Measurements from ENCODE around the gene BUD31. TPM values are rescaled to one million over a fixed set of nuclear protein-coding genes. Genes with fewer than 3 reads are reported as not detected.
A peak's percentile ranks its signal among the peaks of the same experiment; 100 is the strongest.

Gene BUD31
- total RNA-seq, 1 donor from 2014 or later: 44.4 TPM

- H3K4me3 ChIP-seq (ENCODE audit: low read length in 3 of 3): no peak overlapping the region
- peaks cover 15 to 22% (median 17%) of the 10 kb centered on the region in 3 donors for H3K4me1 ChIP-seq (ENCODE audit: control insufficient read depth in 3 of 3, insufficient read depth in 3 of 3, low read length in 3 of 3)
- H3K27me3 ChIP-seq (ENCODE audit: control insufficient read depth in 3 of 3, insufficient read depth in 3 of 3, low read length in 3 of 3): no peaks in the 10 kb centered on the region
- H3K27ac ChIP-seq (ENCODE audit: low read depth, low read length): no peak overlapping the region
- no peaks in the 10 kb centered on the region for H3K9me3 ChIP-seq (ENCODE audit: control insufficient read depth in 3 of 3, low read length in 3 of 3)
- H3K9ac ChIP-seq (ENCODE audit: low read depth in 1 of 3, low read length in 3 of 3): no peak overlapping the region
- H3K36me3 ChIP-seq (ENCODE audit: control insufficient read depth in 3 of 3, insufficient read depth in 3 of 3, low read length in 3 of 3): peaks cover 56 to 72% (median 57%) of the 10 kb centered on the region in 3 donors
Observed at GRCh38 chr7:99397297-99397983, 11.3 kb upstream of the BUD31 start.

- H3K9me3 ChIP-seq (ENCODE audit: control insufficient read depth in 3 of 3, low read length in 3 of 3): no peaks in the 10 kb centered on the region
Observed at GRCh38 chr7:99398891-99399445, 9.8 kb upstream of the BUD31 start.

GRCh38 chr7:99399597-99399996 is 9.2 kb upstream of the BUD31 start:
- Histone ChIP-seq H3K9ac (ENCODE audit: low read depth in 1 of 3, low read length in 3 of 3) (peak overlapping the region in 1 of 3 donors; percentile 51), H3K9me3 (ENCODE audit: control insufficient read depth in 3 of 3, low read length in 3 of 3) (no peaks in the 10 kb centered on the region), H3K27ac (ENCODE audit: low read depth, low read length) (no peak overlapping the region), H3K4me1 (ENCODE audit: control insufficient read depth in 3 of 3, insufficient read depth in 3 of 3, low read length in 3 of 3) (peaks cover 10 to 22% (median 11%) of the 10 kb centered on the region in 3 donors), H3K27me3 (ENCODE audit: control insufficient read depth in 3 of 3, insufficient read depth in 3 of 3, low read length in 3 of 3) (no peaks in the 10 kb centered on the region), H3K36me3 (ENCODE audit: control insufficient read depth in 3 of 3, insufficient read depth in 3 of 3, low read length in 3 of 3) (peaks cover 68 to 85% (median 75%) of the 10 kb centered on the region in 3 donors), H3K4me3 (ENCODE audit: low read length in 3 of 3) (no peak overlapping the region)

More at GRCh38 chr7:99398891-99399445, 9.8 kb upstream of the BUD31 start:
- peaks cover 67 to 83% (median 69%) of the 10 kb centered on the region in 3 donors for H3K36me3 ChIP-seq (ENCODE audit: control insufficient read depth in 3 of 3, insufficient read depth in 3 of 3, low read length in 3 of 3)
- no peak overlapping the region for H3K4me3 ChIP-seq (ENCODE audit: low read length in 3 of 3)
- no peaks in the 10 kb centered on the region for H3K27me3 ChIP-seq (ENCODE audit: control insufficient read depth in 3 of 3, insufficient read depth in 3 of 3, low read length in 3 of 3)
- peaks cover 4 to 16% (median 7%) of the 10 kb centered on the region in 3 donors for H3K4me1 ChIP-seq (ENCODE audit: control insufficient read depth in 3 of 3, insufficient read depth in 3 of 3, low read length in 3 of 3)
- no peak overlapping the region for H3K9ac ChIP-seq (ENCODE audit: low read depth in 1 of 3, low read length in 3 of 3)
- H3K27ac ChIP-seq (ENCODE audit: low read depth, low read length): no peak overlapping the region

GRCh38 chr7:99402854-99403253 is 5.9 kb upstream of the BUD31 start:
- H3K9ac ChIP-seq (ENCODE audit: low read depth in 1 of 3, low read length in 3 of 3): no peak overlapping the region
- no peaks in the 10 kb centered on the region for H3K27me3 ChIP-seq (ENCODE audit: control insufficient read depth in 3 of 3, insufficient read depth in 3 of 3, low read length in 3 of 3)
- no peaks in the 10 kb centered on the region for H3K9me3 ChIP-seq (ENCODE audit: control insufficient read depth in 3 of 3, low read length in 3 of 3)
- peaks cover 53 to 59% (median 54%) of the 10 kb centered on the region in 3 donors for H3K36me3 ChIP-seq (ENCODE audit: control insufficient read depth in 3 of 3, insufficient read depth in 3 of 3, low read length in 3 of 3)
- no peak overlapping the region for H3K4me3 ChIP-seq (ENCODE audit: low read length in 3 of 3)
- no peak overlapping the region for H3K27ac ChIP-seq (ENCODE audit: low read depth, low read length)
- peaks cover 35 to 44% (median 43%) of the 10 kb centered on the region in 3 donors for H3K4me1 ChIP-seq (ENCODE audit: control insufficient read depth in 3 of 3, insufficient read depth in 3 of 3, low read length in 3 of 3)

- Histone ChIP-seq H3K4me3 (ENCODE audit: low read length in 3 of 3) (no peak overlapping the region), H3K4me1 (ENCODE audit: control insufficient read depth in 3 of 3, insufficient read depth in 3 of 3, low read length in 3 of 3) (peaks cover 35 to 46% (median 45%) of the 10 kb centered on the region in 3 donors), H3K27me3 (ENCODE audit: control insufficient read depth in 3 of 3, insufficient read depth in 3 of 3, low read length in 3 of 3) (no peaks in the 10 kb centered on the region), H3K36me3 (ENCODE audit: control insufficient read depth in 3 of 3, insufficient read depth in 3 of 3, low read length in 3 of 3) (peaks cover 47 to 50% (median 50%) of the 10 kb centered on the region in 3 donors), H3K9ac (ENCODE audit: low read depth in 1 of 3, low read length in 3 of 3) (peak overlapping the region in 1 of 3 donors; percentile 19), H3K27ac (ENCODE audit: low read depth, low read length) (no peak overlapping the region), H3K9me3 (ENCODE audit: control insufficient read depth in 3 of 3, low read length in 3 of 3) (no peaks in the 10 kb centered on the region)
Observed at GRCh38 chr7:99403764-99404163, 5.0 kb upstream of the BUD31 start.

GRCh38 chr7:99404235-99404976 is 4.4 kb upstream of the BUD31 start:
- no peaks in the 10 kb centered on the region for H3K27me3 ChIP-seq (ENCODE audit: control insufficient read depth in 3 of 3, insufficient read depth in 3 of 3, low read length in 3 of 3)
- H3K9ac ChIP-seq (ENCODE audit: low read depth in 1 of 3, low read length in 3 of 3): peak overlapping the region in 2 of 3 donors; percentile 19 to 33
- peaks cover 41 to 44% (median 44%) of the 10 kb centered on the region in 3 donors for H3K36me3 ChIP-seq (ENCODE audit: control insufficient read depth in 3 of 3, insufficient read depth in 3 of 3, low read length in 3 of 3)
- peaks cover 37 to 46% (median 40%) of the 10 kb centered on the region in 3 donors for H3K4me1 ChIP-seq (ENCODE audit: control insufficient read depth in 3 of 3, insufficient read depth in 3 of 3, low read length in 3 of 3)
- H3K27ac ChIP-seq (ENCODE audit: low read depth, low read length): no peak overlapping the region
- H3K4me3 ChIP-seq (ENCODE audit: low read length in 3 of 3): no peak overlapping the region
- H3K9me3 ChIP-seq (ENCODE audit: control insufficient read depth in 3 of 3, low read length in 3 of 3): no peaks in the 10 kb centered on the region

GRCh38 chr7:99404977-99405320 is 3.8 kb upstream of the BUD31 start:
- Histone ChIP-seq H3K9ac (ENCODE audit: low read depth in 1 of 3, low read length in 3 of 3) (no peak overlapping the region), H3K9me3 (ENCODE audit: control insufficient read depth in 3 of 3, low read length in 3 of 3) (no peaks in the 10 kb centered on the region), H3K27ac (ENCODE audit: low read depth, low read length) (no peak overlapping the region), H3K4me1 (ENCODE audit: control insufficient read depth in 3 of 3, insufficient read depth in 3 of 3, low read length in 3 of 3) (peaks cover 42 to 50% (median 42%) of the 10 kb centered on the region in 3 donors), H3K36me3 (ENCODE audit: control insufficient read depth in 3 of 3, insufficient read depth in 3 of 3, low read length in 3 of 3) (peaks cover 36 to 38% (median 38%) of the 10 kb centered on the region in 3 donors), H3K4me3 (ENCODE audit: low read length in 3 of 3) (no peak overlapping the region), H3K27me3 (ENCODE audit: control insufficient read depth in 3 of 3, insufficient read depth in 3 of 3, low read length in 3 of 3) (no peaks in the 10 kb centered on the region)

- peak overlapping the region; percentile 8 to 59 (median 28) for H3K9ac ChIP-seq (ENCODE audit: low read depth in 1 of 3, low read length in 3 of 3)
- H3K4me3 ChIP-seq (ENCODE audit: low read length in 3 of 3): peak overlapping the region in 1 of 3 donors; percentile 100
- H3K27ac ChIP-seq (ENCODE audit: low read depth, low read length): no peak overlapping the region
- H3K27me3 ChIP-seq (ENCODE audit: control insufficient read depth in 3 of 3, insufficient read depth in 3 of 3, low read length in 3 of 3): no peaks in the 10 kb centered on the region
- H3K4me1 ChIP-seq (ENCODE audit: control insufficient read depth in 3 of 3, insufficient read depth in 3 of 3, low read length in 3 of 3): peaks cover 42 to 56% (median 44%) of the 10 kb centered on the region in 3 donors
- peaks cover 32 to 37% (median 32%) of the 10 kb centered on the region in 3 donors for H3K36me3 ChIP-seq (ENCODE audit: control insufficient read depth in 3 of 3, insufficient read depth in 3 of 3, low read length in 3 of 3)
- H3K9me3 ChIP-seq (ENCODE audit: control insufficient read depth in 3 of 3, low read length in 3 of 3): no peaks in the 10 kb centered on the region
Observed at GRCh38 chr7:99406557-99406956, 2.2 kb upstream of the BUD31 start.

GRCh38 chr7:99407872-99408378 is 844 bp upstream of the BUD31 start:
- Histone ChIP-seq H3K4me1 (ENCODE audit: control insufficient read depth in 3 of 3, insufficient read depth in 3 of 3, low read length in 3 of 3) (peaks cover 42 to 56% (median 44%) of the 10 kb centered on the region in 3 donors), H3K9ac (ENCODE audit: low read depth in 1 of 3, low read length in 3 of 3) (peak overlapping the region; percentile 97 to 100 (median 98)), H3K9me3 (ENCODE audit: control insufficient read depth in 3 of 3, low read length in 3 of 3) (no peaks in the 10 kb centered on the region), H3K36me3 (ENCODE audit: control insufficient read depth in 3 of 3, insufficient read depth in 3 of 3, low read length in 3 of 3) (peaks cover 35 to 42% (median 36%) of the 10 kb centered on the region in 3 donors), H3K4me3 (ENCODE audit: low read length in 3 of 3) (peak overlapping the region; percentile 97 to 100 (median 99)), H3K27me3 (ENCODE audit: control insufficient read depth in 3 of 3, insufficient read depth in 3 of 3, low read length in 3 of 3) (no peaks in the 10 kb centered on the region), H3K27ac (ENCODE audit: low read depth, low read length) (peak overlapping the region; percentile 98)

All from skeletal muscle tissue (tissue), 4 donors.